H1 (cell line): ENCODE measurements around the gene PHTF2. TPM values are rescaled to one million over a fixed set of nuclear protein-coding genes. Genes with fewer than 3 reads are reported as not detected.

Experiments used
- CTCF ChIA-PET: fragments of 300-600 bp; sonication (Branson Sonifier 250); formaldehyde crosslinking; loops from one replicate; lab custom pipeline; 2021; ENCODE audit not compliant: partially characterized antibody; lab: Charles Lee
- POLR2A ChIA-PET: fragments of 300-600 bp; sonication (Branson Sonifier 250); formaldehyde crosslinking; loops from one replicate; lab custom pipeline; 2021; ENCODE audit warnings: inconsistent platforms; ENCODE audit not compliant: partially characterized antibody; lab: Charles Lee
- DNase-seq, 2 experiments: peaks; one replicate each; pipeline versions ENCODE4 v3.0.0 to v3.0.0-alpha.2; 2010 to 2022; ENCODE audit warnings: low spot score in 2 of 2, low read depth in 1 of 2, mixed read lengths in 1 of 2
- FAIRE-seq: peaks from 2 replicates; lab custom pipeline; 2011; peaks lifted over from hg19 to GRCh38; lab: Jason Lieb, UNC
- H2AFZ ChIP-seq: 2 replicates; pipeline ENCODE4 v1.8.1; 2012; ENCODE audit warnings: low read length, inconsistent platforms
- H2AK5ac ChIP-seq: 2 replicates; pipeline ENCODE4 v1.6.1; 2013; ENCODE audit warnings: low read depth, low read length
- H2BK120ac ChIP-seq: replicated peaks from 2 replicates; pipeline ENCODE3; 2013; ENCODE audit warnings: low read depth, low read length, inconsistent platforms
- H2BK12ac ChIP-seq: 2 replicates; pipeline ENCODE4 v1.6.1; 2013; ENCODE audit warnings: low read depth, low read length
- H2BK15ac ChIP-seq: 2 replicates; pipeline ENCODE4 v1.6.1; 2013; ENCODE audit warnings: low read length
- H2BK20ac ChIP-seq: 2 replicates; pipeline ENCODE4 v1.6.1; 2013; ENCODE audit warnings: low read length
- H2BK5ac ChIP-seq: 2 replicates; pipeline ENCODE4 v1.6.1; 2013; ENCODE audit warnings: low read depth, low read length
- H3K14ac ChIP-seq: 2 replicates; pipeline ENCODE4 v1.6.1; 2013; ENCODE audit warnings: inconsistent platforms; ENCODE audit not compliant: insufficient read length
- H3K18ac ChIP-seq: 2 replicates; pipeline ENCODE4 v1.6.1; 2013; ENCODE audit warnings: low read length; ENCODE audit errors: extremely low read depth
- H3K23ac ChIP-seq: 2 replicates; pipeline ENCODE4 v1.6.1; 2013; ENCODE audit warnings: inconsistent platforms; ENCODE audit not compliant: insufficient read length
- H3K23me2 ChIP-seq: 2 replicates; pipeline ENCODE4 v1.6.1; 2013; ENCODE audit warnings: low read depth, low read length
- H3K27ac ChIP-seq: 2 replicates; pipeline ENCODE4 v1.6.1; 2011; ENCODE audit warnings: low read depth, low read length, inconsistent platforms
- H3K27me3 ChIP-seq, 4 experiments: replicated peaks in 1 of 4; 1 replicate in 1 of 4; 2 replicates in 3 of 4; pipeline versions ENCODE4 v1.6.1 to v1.8.1; 2011 to 2013; ENCODE audit warnings: low read length in 3 of 4, mild to moderate bottlenecking in 3 of 4, inconsistent platforms in 2 of 4, mixed read lengths in 2 of 4, moderate library complexity in 1 of 4; ENCODE audit not compliant: control insufficient read depth in 3 of 4, insufficient read depth in 3 of 4; ENCODE audit errors: extremely low read depth in 1 of 4
- H3K36me3 ChIP-seq, 4 experiments: 2 replicates each; pipeline versions ENCODE4 v1.6.1 to v1.8.1; 2011 to 2013; ENCODE audit warnings: mild to moderate bottlenecking in 4 of 4, low read length in 3 of 4, moderate library complexity in 2 of 4, control low read depth in 1 of 4, inconsistent platforms in 1 of 4; ENCODE audit not compliant: insufficient read depth in 4 of 4, control insufficient read depth in 2 of 4
- H3K4ac ChIP-seq: replicated peaks from 2 replicates; pipeline ENCODE3; 2013; ENCODE audit warnings: low read length, low read depth, mixed read lengths, inconsistent platforms; ENCODE audit not compliant: insufficient read length
- H3K4me1 ChIP-seq, 4 experiments: replicated peaks in 1 of 4; 1 replicate in 1 of 4; 2 replicates in 3 of 4; pipeline versions ENCODE4 v1.6.1 to v1.8.1; 2011 to 2013; ENCODE audit warnings: low read length in 3 of 4, inconsistent platforms in 2 of 4, mixed read lengths in 1 of 4; ENCODE audit not compliant: insufficient read depth in 4 of 4, control insufficient read depth in 3 of 4
- H3K4me2 ChIP-seq, 2 experiments: 2 replicates each; pipeline versions ENCODE4 v1.6.1 to v1.8.1; 2011 to 2013; ENCODE audit warnings: low read depth in 2 of 2, low read length in 2 of 2, control low read depth in 1 of 2, inconsistent platforms in 1 of 2, mild to moderate bottlenecking in 1 of 2; ENCODE audit not compliant: insufficient read depth in 1 of 2
- H3K4me3 ChIP-seq, 4 experiments: fragments of 200-600, 300-600 bp in 1 of 4; sonication (generic), shearing (Covaris generic), sonication (Bioruptor Twin) in 1 of 4; 2 replicates each; pipeline versions ENCODE4 v1.5.1 to v1.8.1; 2011 to 2016; ENCODE audit warnings: low read length in 4 of 4, low read depth in 3 of 4, control low read depth in 2 of 4, inconsistent platforms in 2 of 4, mild to moderate bottlenecking in 2 of 4, mixed read lengths in 1 of 4, moderate library complexity in 1 of 4; ENCODE audit not compliant: insufficient read depth in 2 of 4; ENCODE audit errors: extremely low read depth in 1 of 4
- H3K56ac ChIP-seq: replicated peaks from 2 replicates; pipeline ENCODE3; 2013; ENCODE audit warnings: low read depth, mild to moderate bottlenecking, mixed read lengths, low read length, inconsistent platforms; ENCODE audit not compliant: insufficient read length
- H3K79me1 ChIP-seq: 2 replicates; pipeline ENCODE4 v1.6.1; 2013; ENCODE audit warnings: low read depth, low read length, control low read depth
- H3K79me2 ChIP-seq, 2 experiments: 2 replicates each; pipeline versions ENCODE4 v1.6.1 to v1.8.1; 2012 to 2013; ENCODE audit warnings: low read length in 2 of 2, mild to moderate bottlenecking in 2 of 2, inconsistent platforms in 1 of 2; ENCODE audit not compliant: insufficient read depth in 2 of 2, control insufficient read depth in 1 of 2
- H3K9ac ChIP-seq, 4 experiments: replicated peaks in 1 of 4; 1 replicate in 1 of 4; 2 replicates in 3 of 4; pipeline versions ENCODE4 v1.6.1 to v1.8.1; 2011 to 2013; ENCODE audit warnings: low read depth in 3 of 4, low read length in 3 of 4, control low read depth in 2 of 4, mild to moderate bottlenecking in 2 of 4, moderate library complexity in 2 of 4, inconsistent platforms in 1 of 4; ENCODE audit errors: extremely low read depth in 1 of 4
- H3K9me3 ChIP-seq, 2 experiments: 2 replicates each; pipeline versions ENCODE4 v1.6.1 to v1.8.1; 2012 to 2013; ENCODE audit warnings: mild to moderate bottlenecking in 2 of 2, moderate library complexity in 2 of 2, control low read depth in 1 of 2, inconsistent platforms in 1 of 2, low read depth in 1 of 2, low read length in 1 of 2, mixed read lengths in 1 of 2; ENCODE audit not compliant: insufficient read depth in 2 of 2
- H4K20me1 ChIP-seq, 2 experiments: replicated peaks in 1 of 2; 2 replicates each; pipeline versions ENCODE3 to v1.8.1; 2011 to 2013; ENCODE audit warnings: inconsistent platforms in 2 of 2, low read length in 2 of 2, mild to moderate bottlenecking in 1 of 2; ENCODE audit not compliant: insufficient read depth in 2 of 2, control insufficient read depth in 1 of 2
- H4K5ac ChIP-seq: 2 replicates; pipeline ENCODE4 v1.6.1; 2013; ENCODE audit warnings: low read length, low read depth, mixed read lengths, inconsistent platforms; ENCODE audit not compliant: insufficient read length
- H4K8ac ChIP-seq: 2 replicates; pipeline ENCODE4 v1.8.0; 2013; ENCODE audit warnings: mild to moderate bottlenecking, moderate library complexity, low read length, inconsistent platforms; ENCODE audit not compliant: insufficient read depth; ENCODE audit errors: extremely low read depth
- H4K91ac ChIP-seq: replicated peaks from 2 replicates; pipeline ENCODE3; 2013; ENCODE audit warnings: low read length, mixed read lengths, inconsistent platforms; ENCODE audit not compliant: insufficient read length
- ASH2L ChIP-seq: fragments of 200-600, 300-600 bp; sonication (generic); IDR thresholded peaks from one replicate; pipeline ENCODE4 v1.7.1; 2017; ENCODE audit warnings: low read length
- CHD2 ChIP-seq: IDR thresholded peaks from 2 replicates; pipeline ENCODE4 v1.6.1; 2012; ENCODE audit warnings: low read length, improper control_type of control experiment
- EGR1 ChIP-seq: IDR thresholded peaks from 2 replicates; pipeline ENCODE4 v1.6.1; 2011; ENCODE audit warnings: low read depth, low read length, borderline replicate concordance
- EP300 ChIP-seq, 2 experiments: IDR thresholded peaks; 1 replicate in 1 of 2; 2 replicates in 1 of 2; pipeline ENCODE4 v1.6.1; 2011 to 2012; ENCODE audit warnings: low read depth in 2 of 2, low read length in 2 of 2, mild to moderate bottlenecking in 2 of 2, borderline replicate concordance in 1 of 2, inconsistent platforms in 1 of 2, moderate library complexity in 1 of 2
- FOSL1 ChIP-seq: IDR thresholded peaks from 2 replicates; pipeline ENCODE4 v1.6.1; 2011; ENCODE audit warnings: mild to moderate bottlenecking, low read depth, low read length, moderate library complexity; ENCODE audit not compliant: insufficient read depth
- GTF2F1 ChIP-seq: IDR thresholded peaks from 2 replicates; pipeline ENCODE4 v1.6.1; 2012; ENCODE audit warnings: low read depth, low read length, improper control_type of control experiment, borderline replicate concordance
- HDAC2 ChIP-seq, 2 experiments: fragments of 300-600 bp in 1 of 2; sonication (generic) in 1 of 2; IDR thresholded peaks; 2 replicates each; pipeline ENCODE4 v1.6.1; 2011 to 2012; ENCODE audit warnings: low read depth in 2 of 2, low read length in 2 of 2, mild to moderate bottlenecking in 2 of 2, moderate library complexity in 2 of 2, borderline replicate concordance in 1 of 2, inconsistent platforms in 1 of 2
- HDAC6 ChIP-seq: IDR thresholded peaks from one replicate; pipeline ENCODE4 v1.7.1; 2012; ENCODE audit warnings: low read depth, mild to moderate bottlenecking, inconsistent platforms, low read length, moderate library complexity
- MAX ChIP-seq: IDR thresholded peaks from 2 replicates; pipeline ENCODE4 v1.6.1; 2012; ENCODE audit warnings: inconsistent platforms
- POLR2AphosphoS5 ChIP-seq: IDR thresholded peaks from 2 replicates; pipeline ENCODE4 v1.6.1; 2011; ENCODE audit warnings: low read depth, low read length
- SAP30 ChIP-seq: fragments of 300-600 bp; sonication (generic); IDR thresholded peaks from 2 replicates; pipeline ENCODE4 v1.7.1; 2012; ENCODE audit warnings: low read length, moderate library complexity, mild to moderate bottlenecking, inconsistent platforms; ENCODE audit not compliant: insufficient read depth, insufficient replicate concordance
- SIN3A ChIP-seq, 2 experiments: IDR thresholded peaks in 1 of 2; conservative IDR thresholded peaks in 1 of 2; 2 replicates each; pipeline ENCODE4 v1.6.1; 2011 to 2012; ENCODE audit warnings: low read length in 2 of 2, improper control_type of control experiment in 1 of 2, low read depth in 1 of 2, mild to moderate bottlenecking in 1 of 2
- TBP ChIP-seq: IDR thresholded peaks from 2 replicates; pipeline ENCODE4 v1.6.1; 2011; ENCODE audit warnings: low read depth, low read length, improper control_type of control experiment
- TCF12 ChIP-seq: IDR thresholded peaks from 2 replicates; pipeline ENCODE4 v1.6.1; 2011; ENCODE audit warnings: low read depth, mild to moderate bottlenecking, low read length
- WGBS, 2 experiments: shearing (Covaris generic) in 1 of 2; methylation state at CpG; one replicate each; pipeline versions ENCODE4 v1.1.6 to v1.1.7; 2013 to 2015; ENCODE audit warnings: low lambda C conversion rate in 2 of 2, mixed read lengths in 2 of 2, inconsistent platforms in 1 of 2, low coverage in 1 of 2, missing lambda C conversion rate in 1 of 2; ENCODE audit not compliant: insufficient replicate concordance in 2 of 2, insufficient coverage in 1 of 2, insufficient read length in 1 of 2; ENCODE audit errors: extremely low coverage in 1 of 2, missing lambda C conversion rate in 1 of 2; 5-methylcytosine and 5-hydroxymethylcytosine counted together
- polyA plus RNA-seq, 7 experiments: library from polyadenylated mRNA; depleted of rRNA in 3 of 7; stranded (reverse) in 5 of 7; unstranded in 2 of 7; fragments of >200 nt in 5 of 7; fragments of 200-250 nt in 2 of 7; gene quantifications; 1 replicate in 5 of 7; 2 replicates in 1 of 7; 4 replicates in 1 of 7; pipeline versions ENCODE4 v1.2.1 to v1.2.3, GENCODE V29; 2011 to 2013; ENCODE audit warnings: missing spikeins in 2 of 7, mixed read lengths in 2 of 7
- total RNA-seq: library from RNA; stranded (reverse); fragmentation: NEBNext Ultra II Directional; extraction: Animal tissue kit (Norgen Biotek cat#: 25700); gene quantifications from 2 replicates; pipeline ENCODE4 v1.2.1, GENCODE V29; 2021

The PHTF2 gene
- total and polyA plus RNA-seq, 2 of the 8 experiments (the other 6 are each of a cell fraction or from before 2014, with no cell fraction given), result 9.0 to 25.4 TPM

GRCh38 chr7:77979219-77979618 is 180.6 kb downstream of the PHTF2 start:
- H3K56ac ChIP-seq, result no peak overlapping the region
- no peak for FAIRE-seq
- TF ChIP-seq GTF2F1 (no peak), TBP (no peak), ASH2L (no peak), EP300 (IDR thresholded peaks at IDR 0.05; ENCODE audit: borderline replicate concordance in 1 of 2, low read depth in 2 of 2, low read length in 2 of 2) (no peak), CHD2 (no peak), TCF12 (no peak), SAP30 (no peak), HDAC2 (IDR thresholded peaks at IDR 0.05; ENCODE audit: borderline replicate concordance in 1 of 2, low read depth in 2 of 2, low read length in 2 of 2) (no peak), SIN3A (conservative IDR thresholded peaks at IDR 0.05 in 1 of 2, IDR thresholded peaks at IDR 0.05 in 1 of 2; ENCODE audit: low read depth in 1 of 2, low read length in 2 of 2) (no peak), FOSL1 (no peak), HDAC6 (no peak), MAX (no peak), EGR1 (no peak), POLR2AphosphoS5 (no peak)

More at GRCh38 chr7:77979219-77979618, 180.6 kb downstream of the PHTF2 start:
- peak overlapping the region; percentile 81; the same call in 1 of the 2 replicates for H2AFZ ChIP-seq
- no peak overlapping the region for H2BK5ac ChIP-seq
- H4K8ac ChIP-seq, result no peak overlapping the region
- CTCF ChIA-PET, result interaction anchor here (2.0 kb wide), 1 partner anchor 61 kb away, joined by 5 read pairs; no protein-coding TSS in a partner anchor
- no peaks in the 10 kb centered on the region for H3K9me3 ChIP-seq
- no peaks in the 10 kb centered on the region for H4K20me1 ChIP-seq
- H4K91ac ChIP-seq, result no peak overlapping the region
- H3K79me2 ChIP-seq, result no peaks in the 10 kb centered on the region
- no peak overlapping the region for H3K18ac ChIP-seq
- no peaks in the 10 kb centered on the region for H3K4me1 ChIP-seq
- H2BK120ac ChIP-seq, result no peak overlapping the region
- no peaks in the 10 kb centered on the region for H3K36me3 ChIP-seq
- no peak for DNase-seq
- H2BK15ac ChIP-seq, result no peak overlapping the region
- no peak overlapping the region for H3K4me2 ChIP-seq
- no peaks in the 10 kb centered on the region for H3K23me2 ChIP-seq
- no peak overlapping the region for H3K27ac ChIP-seq
- no peak overlapping the region for H2BK12ac ChIP-seq
- no peaks in the 10 kb centered on the region for H3K79me1 ChIP-seq
- no peak overlapping the region for H3K4me3 ChIP-seq
- no peak overlapping the region for H3K4ac ChIP-seq
- no peak overlapping the region for H2AK5ac ChIP-seq
- POLR2A ChIA-PET, result no interaction called here
- H4K5ac ChIP-seq, result no peak overlapping the region
- H3K27me3 ChIP-seq, result no peaks in the 10 kb centered on the region
- H3K14ac ChIP-seq, result no peak overlapping the region
- no peak overlapping the region for H2BK20ac ChIP-seq
- H3K9ac ChIP-seq, result no peak overlapping the region
- WGBS, 2 experiments, result 77% methylated on average over 5 of the region's 5 CpGs; no CpG with 5 or more reads in 1 of the 2 experiments
- no peak overlapping the region for H3K23ac ChIP-seq
